HCT116 (cell line): ENCODE measurements around the gene HNRNPL. TPM values are rescaled to one million over a fixed set of nuclear protein-coding genes. Genes with fewer than 3 reads are reported as not detected.

Experiments used
- ATAC-seq: fragments of 200-7000 bp; cut with Tn5 transposase; 2 replicates; pipeline ENCODE4 v1.9.1; 2020; ENCODE audit warnings: mild to moderate bottlenecking, moderate library complexity
- BruUV-seq: library from RNA; stranded (reverse); fragments of 400-500 nt; replicated peaks from 2 replicates; lab custom pipeline; 2021; lab: Mats Ljungman, UMichigan
- CTCF ChIA-PET: fragments of 300-600 bp; sonication (Branson Sonifier 250); formaldehyde crosslinking; loops from one replicate; lab custom pipeline; 2021; ENCODE audit warnings: antibody characterized with exemption; lab: Charles Lee
- POLR2A ChIA-PET: fragments of 300-600, 350-600 bp; sonication (Branson Sonifier 250); formaldehyde crosslinking; loops from one replicate; lab custom pipeline; 2021; ENCODE audit warnings: antibody characterized with exemption; lab: Charles Lee
- RAD21 ChIA-PET, 2 experiments: fragments of 300-600 bp; sonication (Branson Sonifier 250); formaldehyde crosslinking; loops; one replicate each; lab custom pipeline; 2023; ENCODE audit warnings: low total read pairs in 2 of 2; ENCODE audit not compliant: uncharacterized antibody in 2 of 2, unreplicated experiment in 2 of 2, low non-redundant PET in 1 of 2; lab: Charles Lee
- DNase-seq: peaks from one replicate; pipeline ENCODE4 v3.0.0-alpha.2; 2010; ENCODE audit warnings: low read depth, low spot score
- H2AFZ ChIP-seq: fragments of 200-600 bp; shearing (Covaris generic), sonication (generic); 2 replicates; pipeline ENCODE4 v1.6.1; 2017; ENCODE audit warnings: low read depth, mixed run types, mixed read lengths, antibody characterized with exemption, low read length; ENCODE audit not compliant: poor library complexity, severe bottlenecking
- H3K27ac ChIP-seq: 2 replicates; pipeline ENCODE4 v1.5.1; 2012; ENCODE audit warnings: low read depth, low read length
- H3K27me3 ChIP-seq: fragments of 200-600 bp; sonication (generic); 2 replicates; pipeline ENCODE4 v1.6.1; 2016; ENCODE audit warnings: mixed run types, low read length, mixed read lengths; ENCODE audit not compliant: insufficient read depth
- H3K36me3 ChIP-seq, 2 experiments: fragments of 200-500 bp in 1 of 2; fragments of 200-600 bp in 1 of 2; sonication (Bioruptor generic) in 1 of 2; sonication (generic) in 1 of 2; 2 replicates each; pipeline versions ENCODE4 v1.5.1 to v1.6.1; 2014 to 2016; ENCODE audit warnings: low read length in 2 of 2, inconsistent platforms in 1 of 2, mixed read lengths in 1 of 2, mixed run types in 1 of 2; ENCODE audit not compliant: insufficient read depth in 2 of 2, control insufficient read depth in 1 of 2
- H3K4me1 ChIP-seq, 2 experiments: fragments of 200-600 bp in 1 of 2; sonication (generic) in 1 of 2; 2 replicates each; pipeline versions ENCODE4 v1.5.1 to v1.6.1; 2012 to 2017; ENCODE audit warnings: low read length in 2 of 2, inconsistent platforms in 1 of 2, mild to moderate bottlenecking in 1 of 2, mixed read lengths in 1 of 2, mixed run types in 1 of 2, moderate library complexity in 1 of 2; ENCODE audit not compliant: insufficient read depth in 2 of 2, control insufficient read depth in 1 of 2
- H3K4me2 ChIP-seq: fragments of 200-600 bp; sonication (generic); 2 replicates; pipeline ENCODE4 v1.6.1; 2017; ENCODE audit warnings: mixed run types, low read length, mixed read lengths
- H3K4me3 ChIP-seq, 2 experiments: fragments of 200-600 bp in 1 of 2; sonication (generic) in 1 of 2; replicated peaks in 1 of 2; 2 replicates each; pipeline ENCODE4 v1.5.1; 2011 to 2016; ENCODE audit warnings: low read length in 2 of 2, control low read depth in 1 of 2, low read depth in 1 of 2, mild to moderate bottlenecking in 1 of 2, mixed read lengths in 1 of 2, mixed run types in 1 of 2
- H3K79me2 ChIP-seq: fragments of 200-600 bp; sonication (generic); 2 replicates; pipeline ENCODE4 v1.6.1; 2017; ENCODE audit warnings: mild to moderate bottlenecking, mixed run types, low read length, moderate library complexity, mixed read lengths; ENCODE audit not compliant: insufficient read depth
- H3K9ac ChIP-seq: fragments of 200-600 bp; sonication (generic); 2 replicates; pipeline ENCODE4 v1.6.1; 2016; ENCODE audit warnings: low read length, mixed read lengths
- H3K9me2 ChIP-seq: fragments of 200-600 bp; sonication (generic), shearing (Covaris generic); 2 replicates; pipeline ENCODE4 v1.6.1; 2017; ENCODE audit warnings: mixed run types, mild to moderate bottlenecking, moderate library complexity; ENCODE audit not compliant: insufficient read depth
- H3K9me3 ChIP-seq, 2 experiments: fragments of 200-500 bp in 1 of 2; fragments of 200-600 bp in 1 of 2; sonication (Bioruptor generic) in 1 of 2; sonication (generic) in 1 of 2; 2 replicates each; pipeline ENCODE4 v1.6.1; 2014 to 2017; ENCODE audit warnings: low read length in 2 of 2, mixed read lengths in 2 of 2, inconsistent platforms in 1 of 2, low read depth in 1 of 2, mild to moderate bottlenecking in 1 of 2, mixed run types in 1 of 2, moderate library complexity in 1 of 2; ENCODE audit not compliant: control insufficient read depth in 1 of 2, insufficient read depth in 1 of 2
- H4K20me1 ChIP-seq: fragments of 200-600 bp; sonication (generic), shearing (Covaris generic); 2 replicates; pipeline ENCODE4 v1.6.1; 2017; ENCODE audit warnings: mixed run types, mild to moderate bottlenecking, moderate library complexity; ENCODE audit not compliant: insufficient read depth
- CBX3 ChIP-seq: IDR thresholded peaks from 2 replicates; pipeline ENCODE4 v1.6.1; 2012; ENCODE audit warnings: low read depth
- CEBPB ChIP-seq: IDR thresholded peaks from 2 replicates; pipeline ENCODE4 v1.6.1; 2012; ENCODE audit warnings: low read depth
- EGR1 ChIP-seq: IDR thresholded peaks from 2 replicates; pipeline ENCODE4 v1.6.1; 2012; ENCODE audit warnings: low read depth
- ELF1 ChIP-seq: IDR thresholded peaks from 2 replicates; pipeline ENCODE4 v1.6.1; 2012; ENCODE audit warnings: low read depth, borderline replicate concordance
- EZH2 ChIP-seq: fragments of 200-600 bp; sonication (generic); IDR thresholded peaks from 2 replicates; pipeline ENCODE4 v1.6.1; 2017; ENCODE audit warnings: antibody characterized with exemption, mixed run types
- EZH2phosphoT487 ChIP-seq: fragments of 200-600 bp; IDR thresholded peaks from 2 replicates; pipeline ENCODE4 v1.6.1; 2018; ENCODE audit warnings: antibody characterized with exemption, borderline replicate concordance
- FOSL1 ChIP-seq: IDR thresholded peaks from 2 replicates; pipeline ENCODE4 v1.6.1; 2012; ENCODE audit warnings: low read depth
- POLR2A ChIP-seq: IDR thresholded peaks from 2 replicates; pipeline ENCODE4 v1.7.0; 2011; ENCODE audit warnings: borderline replicate concordance; ENCODE audit not compliant: insufficient read depth, insufficient read length; ENCODE audit errors: extremely low read depth
- POLR2AphosphoS5 ChIP-seq: IDR thresholded peaks from 2 replicates; pipeline ENCODE4 v1.6.1; 2011; ENCODE audit warnings: mild to moderate bottlenecking, low read depth, low read length, moderate library complexity
- RAD21 ChIP-seq: IDR thresholded peaks from 2 replicates; pipeline ENCODE4 v1.6.1; 2012; ENCODE audit warnings: low read depth, mild to moderate bottlenecking
- SIN3A ChIP-seq: IDR thresholded peaks from 2 replicates; pipeline ENCODE4 v1.6.1; 2012; ENCODE audit warnings: low read depth
- SRF ChIP-seq: IDR thresholded peaks from 2 replicates; pipeline ENCODE4 v1.6.1; 2012; ENCODE audit warnings: low read depth
- TCF7L2 ChIP-seq: IDR thresholded peaks from 2 replicates; pipeline ENCODE4 v1.7.0; 2011; ENCODE audit warnings: borderline replicate concordance, inconsistent platforms; ENCODE audit not compliant: insufficient read depth, insufficient read length; ENCODE audit errors: extremely low read depth
- YY1 ChIP-seq: IDR thresholded peaks from 2 replicates; pipeline ENCODE4 v1.6.1; 2011; ENCODE audit warnings: low read length, low read depth, moderate library complexity, mild to moderate bottlenecking; ENCODE audit not compliant: insufficient replicate concordance; ENCODE audit errors: extremely low read depth
- ZFX ChIP-seq: fragments of 450-650 bp; IDR thresholded peaks from 2 replicates; pipeline ENCODE4 v1.6.1; 2017
- ZNF274 ChIP-seq: fragments of 200-500 bp; sonication (Bioruptor generic); IDR thresholded peaks from 2 replicates; pipeline ENCODE4 v1.6.1; 2014; ENCODE audit warnings: mild to moderate bottlenecking, low read depth, low read length, inconsistent platforms
- intact Hi-C: fragments of 100-400 bp; cut with micrococcal nuclease; formaldehyde crosslinking; loops from 2 replicates; pipeline ENCODE4 v1.10.0; 2022
- total RNA-seq: library from RNA; stranded (reverse); gene quantifications from one replicate; pipeline ENCODE4 v1.2.1, GENCODE V29; 2021; ENCODE audit not compliant: unreplicated experiment
- TF ChIP-seq, protein P1 (sequence below): IDR thresholded peaks from 2 replicates; pipeline ENCODE4 v1.6.1; 2012; ENCODE audit warnings: low read depth
- TF ChIP-seq, protein P2 (sequence below), 3 experiments: fragments of 200-600 bp in 1 of 3; sonication (generic) in 1 of 3; IDR thresholded peaks in 2 of 3; conservative IDR thresholded peaks in 1 of 3; 2 replicates each; pipeline ENCODE4 v1.5.1; 2012 to 2017; ENCODE audit warnings: low read depth in 2 of 3, low read length in 2 of 3, antibody characterized with exemption in 1 of 3, borderline replicate concordance in 1 of 3, control low read depth in 1 of 3, mild to moderate bottlenecking in 1 of 3, mixed read lengths in 1 of 3, mixed run types in 1 of 3, moderate library complexity in 1 of 3; ENCODE audit not compliant: insufficient read depth in 1 of 3
- TF ChIP-seq, protein P3 (sequence below): IDR thresholded peaks from 2 replicates; pipeline ENCODE4 v1.6.1; 2012
- TF ChIP-seq, protein P4 (sequence below): IDR thresholded peaks from 2 replicates; pipeline ENCODE4 v1.6.1; 2012

HNRNPL gene
- total RNA-seq, 1 experiment from 2014 or later: 551 TPM

DNA sequence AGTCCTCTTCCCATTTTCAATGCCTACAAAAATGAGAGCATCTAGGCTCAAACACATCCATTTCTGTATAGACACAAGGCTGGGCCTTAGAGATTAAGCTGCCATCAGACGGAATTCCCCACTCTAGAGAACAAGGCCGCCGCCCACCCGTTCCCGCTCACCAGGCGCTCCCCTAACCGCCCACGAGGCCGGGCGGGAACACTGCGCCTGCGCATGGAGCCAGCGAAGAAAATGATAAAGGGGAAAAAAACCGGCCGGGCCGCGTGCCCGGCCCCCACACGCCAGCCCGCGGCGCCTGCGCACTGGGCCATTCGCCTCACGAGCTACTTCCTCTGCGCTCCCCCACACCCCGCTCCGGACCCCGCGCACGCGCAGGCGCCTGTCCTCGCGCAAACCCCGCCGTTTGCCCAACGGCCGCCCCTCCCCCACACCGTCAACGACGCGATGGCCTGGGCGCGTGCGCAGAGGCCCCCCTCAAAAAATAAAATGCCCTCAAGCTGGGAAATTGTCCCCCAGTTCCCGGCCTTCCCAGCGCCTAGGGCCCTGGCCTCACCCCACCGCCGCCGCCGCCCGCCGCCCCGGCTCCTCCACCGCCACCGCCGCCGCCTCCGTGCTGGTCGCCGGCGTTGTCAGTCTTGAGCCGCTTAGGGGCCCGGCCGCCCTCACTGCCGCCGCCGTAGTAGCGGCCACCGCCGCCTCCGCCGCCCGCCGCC, 483 bp downstream of the HNRNPL start:
- ChIA-PET RAD21 (no interaction called here), POLR2A (interaction anchor here (0.5 to 2.2 kb wide), 20 partner anchors 9 to 546 kb away, joined by 3 to 16 read pairs (median 4); partner anchors contain the start of genes ACTN4, C19orf33, ECH1 and EIF3K), CTCF (interaction anchor here (0.9 to 1.2 kb wide), 3 partner anchors 36 to 84 kb away, joined by 3 to 8 read pairs (median 3); partner anchors contain the start of genes MRPS12 and SARS2)
- peaks cover 11% of the 10 kb centered on the region for H4K20me1 ChIP-seq
- H3K4me3 ChIP-seq: peak overlapping the region; percentile 52 to 79
- H3K4me1 ChIP-seq: peaks cover 14 to 41% of the 10 kb centered on the region in 2 experiments
- H3K79me2 ChIP-seq: peaks cover 49% of the 10 kb centered on the region
- peak overlapping the region; percentile 97 for H3K9ac ChIP-seq
- ATAC-seq (peak; percentile 41), DNase-seq (peak; percentile 84)
- H3K27ac ChIP-seq: peak overlapping the region; percentile 98
- peak overlapping the region; percentile 87 for H3K4me2 ChIP-seq
- H3K9me3 ChIP-seq: no peaks in the 10 kb centered on the region
- H3K27me3 ChIP-seq: no peaks in the 10 kb centered on the region
- no peak overlapping the region for H2AFZ ChIP-seq
- intact Hi-C loops: no loop called here
- no TSS peak for BruUV-seq
- H3K36me3 ChIP-seq: peaks cover 30 to 40% of the 10 kb centered on the region in 2 experiments
- no peaks in the 10 kb centered on the region for H3K9me2 ChIP-seq
- TF ChIP-seq, protein P1, sequence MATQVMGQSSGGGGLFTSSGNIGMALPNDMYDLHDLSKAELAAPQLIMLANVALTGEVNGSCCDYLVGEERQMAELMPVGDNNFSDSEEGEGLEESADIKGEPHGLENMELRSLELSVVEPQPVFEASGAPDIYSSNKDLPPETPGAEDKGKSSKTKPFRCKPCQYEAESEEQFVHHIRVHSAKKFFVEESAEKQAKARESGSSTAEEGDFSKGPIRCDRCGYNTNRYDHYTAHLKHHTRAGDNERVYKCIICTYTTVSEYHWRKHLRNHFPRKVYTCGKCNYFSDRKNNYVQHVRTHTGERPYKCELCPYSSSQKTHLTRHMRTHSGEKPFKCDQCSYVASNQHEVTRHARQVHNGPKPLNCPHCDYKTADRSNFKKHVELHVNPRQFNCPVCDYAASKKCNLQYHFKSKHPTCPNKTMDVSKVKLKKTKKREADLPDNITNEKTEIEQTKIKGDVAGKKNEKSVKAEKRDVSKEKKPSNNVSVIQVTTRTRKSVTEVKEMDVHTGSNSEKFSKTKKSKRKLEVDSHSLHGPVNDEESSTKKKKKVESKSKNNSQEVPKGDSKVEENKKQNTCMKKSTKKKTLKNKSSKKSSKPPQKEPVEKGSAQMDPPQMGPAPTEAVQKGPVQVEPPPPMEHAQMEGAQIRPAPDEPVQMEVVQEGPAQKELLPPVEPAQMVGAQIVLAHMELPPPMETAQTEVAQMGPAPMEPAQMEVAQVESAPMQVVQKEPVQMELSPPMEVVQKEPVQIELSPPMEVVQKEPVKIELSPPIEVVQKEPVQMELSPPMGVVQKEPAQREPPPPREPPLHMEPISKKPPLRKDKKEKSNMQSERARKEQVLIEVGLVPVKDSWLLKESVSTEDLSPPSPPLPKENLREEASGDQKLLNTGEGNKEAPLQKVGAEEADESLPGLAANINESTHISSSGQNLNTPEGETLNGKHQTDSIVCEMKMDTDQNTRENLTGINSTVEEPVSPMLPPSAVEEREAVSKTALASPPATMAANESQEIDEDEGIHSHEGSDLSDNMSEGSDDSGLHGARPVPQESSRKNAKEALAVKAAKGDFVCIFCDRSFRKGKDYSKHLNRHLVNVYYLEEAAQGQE: no peak
- TF ChIP-seq SRF: no peak
- peak; percentile 91 for TF ChIP-seq EGR1
- peak; percentile 41 for TF ChIP-seq TCF7L2
- no peak for TF ChIP-seq EZH2
- TF ChIP-seq RAD21: no peak
- TF ChIP-seq CEBPB: no peak
- TF ChIP-seq POLR2AphosphoS5: peak; percentile 75
- TF ChIP-seq SIN3A: no peak
- TF ChIP-seq, protein P2, sequence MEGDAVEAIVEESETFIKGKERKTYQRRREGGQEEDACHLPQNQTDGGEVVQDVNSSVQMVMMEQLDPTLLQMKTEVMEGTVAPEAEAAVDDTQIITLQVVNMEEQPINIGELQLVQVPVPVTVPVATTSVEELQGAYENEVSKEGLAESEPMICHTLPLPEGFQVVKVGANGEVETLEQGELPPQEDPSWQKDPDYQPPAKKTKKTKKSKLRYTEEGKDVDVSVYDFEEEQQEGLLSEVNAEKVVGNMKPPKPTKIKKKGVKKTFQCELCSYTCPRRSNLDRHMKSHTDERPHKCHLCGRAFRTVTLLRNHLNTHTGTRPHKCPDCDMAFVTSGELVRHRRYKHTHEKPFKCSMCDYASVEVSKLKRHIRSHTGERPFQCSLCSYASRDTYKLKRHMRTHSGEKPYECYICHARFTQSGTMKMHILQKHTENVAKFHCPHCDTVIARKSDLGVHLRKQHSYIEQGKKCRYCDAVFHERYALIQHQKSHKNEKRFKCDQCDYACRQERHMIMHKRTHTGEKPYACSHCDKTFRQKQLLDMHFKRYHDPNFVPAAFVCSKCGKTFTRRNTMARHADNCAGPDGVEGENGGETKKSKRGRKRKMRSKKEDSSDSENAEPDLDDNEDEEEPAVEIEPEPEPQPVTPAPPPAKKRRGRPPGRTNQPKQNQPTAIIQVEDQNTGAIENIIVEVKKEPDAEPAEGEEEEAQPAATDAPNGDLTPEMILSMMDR (IDR thresholded peaks at IDR 0.05 in 2 of 3, conservative IDR thresholded peaks at IDR 0.05 in 1 of 3; ENCODE audit: borderline replicate concordance in 1 of 3, insufficient read depth in 1 of 3, low read depth in 2 of 3, low read length in 2 of 3): no peak
- TF ChIP-seq ZNF274: no peak
- TF ChIP-seq CBX3: no peak
- TF ChIP-seq, protein P3, sequence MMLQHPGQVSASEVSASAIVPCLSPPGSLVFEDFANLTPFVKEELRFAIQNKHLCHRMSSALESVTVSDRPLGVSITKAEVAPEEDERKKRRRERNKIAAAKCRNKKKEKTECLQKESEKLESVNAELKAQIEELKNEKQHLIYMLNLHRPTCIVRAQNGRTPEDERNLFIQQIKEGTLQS: no peak
- no peak for TF ChIP-seq FOSL1
- TF ChIP-seq, protein P4, sequence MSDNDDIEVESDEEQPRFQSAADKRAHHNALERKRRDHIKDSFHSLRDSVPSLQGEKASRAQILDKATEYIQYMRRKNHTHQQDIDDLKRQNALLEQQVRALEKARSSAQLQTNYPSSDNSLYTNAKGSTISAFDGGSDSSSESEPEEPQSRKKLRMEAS: peak; percentile 94
- TF ChIP-seq POLR2A: peak; percentile 40
- peak; percentile 27; the same call in 1 of the 2 replicates for TF ChIP-seq ZFX
- TF ChIP-seq YY1: peak; percentile 5
- TF ChIP-seq EZH2phosphoT487: no peak
- no peak; the same call in 1 of the 2 replicates for TF ChIP-seq ELF1
